Testis (tissue), 3 donors: ENCODE results near the gene CDH20. TPM values are rescaled to one million over a fixed set of nuclear protein-coding genes. Genes with fewer than 3 reads are reported as not detected.

Experiments
- DNase-seq: peaks from one replicate; pipeline ENCODE4 v3.0.0-alpha.2; 2019
- H3K27ac ChIP-seq, 2 donors: fragments of 200-600 bp; sonication (generic); one replicate each; pipeline ENCODE4 v1.5.1; 2019
- H3K27me3 ChIP-seq: fragments of 200-600 bp; sonication (generic); one replicate; pipeline ENCODE4 v1.5.1; 2019
- H3K36me3 ChIP-seq: fragments of 200-600 bp; sonication (generic); one replicate; pipeline ENCODE4 v1.5.1; 2017; ENCODE audit warnings: low read depth; ENCODE audit errors: missing control alignments
- H3K4me1 ChIP-seq: fragments of 200-600 bp; sonication (generic); one replicate; pipeline ENCODE4 v1.5.1; 2019
- H3K4me3 ChIP-seq, 2 donors: fragments of 200-600 bp; sonication (generic); one replicate each; pipeline ENCODE4 v1.5.1; 2017 to 2019
- H3K9me3 ChIP-seq: fragments of 200-600 bp; sonication (generic); one replicate; pipeline ENCODE4 v1.5.1; 2017
- POLR2A ChIP-seq: fragments of 450-650 bp; IDR thresholded peaks from one replicate; pipeline ENCODE4 v1.6.1; 2017; ENCODE audit warnings: antibody characterized with exemption, mild to moderate bottlenecking, moderate library complexity
- WGBS, 2 donors: methylation state at CpG; one replicate each; pipeline ENCODE4 v1.1.5; 2018; 5-methylcytosine and 5-hydroxymethylcytosine counted together
- intact Hi-C: fragments of 100-400 bp; cut with DNase I; formaldehyde crosslinking; loops from one replicate; pipeline ENCODE4 v1.15.1; 2023; ENCODE audit warnings: low total_unique reads
- polyA plus RNA-seq: library from polyadenylated mRNA; stranded (reverse); fragments of 350-450 nt; fragmentation: Illumina TruSeq; extraction: RNeasy Lipid Tissue Mini Kit (QIAGEN cat#74804); gene quantifications from one replicate; pipeline ENCODE4 v1.2.3, GENCODE V29; 2014; ENCODE audit warnings: low read depth, low replicate concordance; ENCODE audit not compliant: insufficient read depth
- small RNA-seq, 2 donors: library from RNA; depleted of rRNA; stranded (forward); fragments of <200 nt; gene quantifications; one replicate each; pipeline ENCODE3, GENCODE V24; 2016
- total RNA-seq, 2 donors: library from RNA; depleted of rRNA; stranded (reverse); fragments of >200 nt; gene quantifications; one replicate each; pipeline ENCODE4 v1.2.3, GENCODE V29; 2016
- TF ChIP-seq, protein P1 (sequence below), 3 experiments: fragments of 450-650 bp in 2 of 3; fragments of 200-600 bp in 1 of 3; sonication (generic) in 1 of 3; IDR thresholded peaks; one replicate each; pipeline ENCODE4 v1.5.1; 2016 to 2019; ENCODE audit warnings: antibody characterized with exemption in 3 of 3, mild to moderate bottlenecking in 2 of 3, moderate library complexity in 1 of 3

CDH20 gene
- total and polyA plus RNA-seq, 3 donors from 2014 or later = 0.16 to 0.88 (median 0.37) TPM

GRCh38 chr18:61596296-61596695, 263.1 kb downstream of the CDH20 start:
- DNase-seq = no peak
- WGBS, 2 donors = 51 to 57% methylated on average over 3 of the region's 3 CpGs
- H3K9me3 ChIP-seq = no peaks in the 10 kb centered on the region
- no peak overlapping the region for H3K4me3 ChIP-seq
- no peaks in the 10 kb centered on the region for H3K36me3 ChIP-seq
- H3K27ac ChIP-seq = no peak overlapping the region
- intact Hi-C loops = no loop called here
- H3K27me3 ChIP-seq = no peaks in the 10 kb centered on the region
- TF ChIP-seq, protein P1, sequence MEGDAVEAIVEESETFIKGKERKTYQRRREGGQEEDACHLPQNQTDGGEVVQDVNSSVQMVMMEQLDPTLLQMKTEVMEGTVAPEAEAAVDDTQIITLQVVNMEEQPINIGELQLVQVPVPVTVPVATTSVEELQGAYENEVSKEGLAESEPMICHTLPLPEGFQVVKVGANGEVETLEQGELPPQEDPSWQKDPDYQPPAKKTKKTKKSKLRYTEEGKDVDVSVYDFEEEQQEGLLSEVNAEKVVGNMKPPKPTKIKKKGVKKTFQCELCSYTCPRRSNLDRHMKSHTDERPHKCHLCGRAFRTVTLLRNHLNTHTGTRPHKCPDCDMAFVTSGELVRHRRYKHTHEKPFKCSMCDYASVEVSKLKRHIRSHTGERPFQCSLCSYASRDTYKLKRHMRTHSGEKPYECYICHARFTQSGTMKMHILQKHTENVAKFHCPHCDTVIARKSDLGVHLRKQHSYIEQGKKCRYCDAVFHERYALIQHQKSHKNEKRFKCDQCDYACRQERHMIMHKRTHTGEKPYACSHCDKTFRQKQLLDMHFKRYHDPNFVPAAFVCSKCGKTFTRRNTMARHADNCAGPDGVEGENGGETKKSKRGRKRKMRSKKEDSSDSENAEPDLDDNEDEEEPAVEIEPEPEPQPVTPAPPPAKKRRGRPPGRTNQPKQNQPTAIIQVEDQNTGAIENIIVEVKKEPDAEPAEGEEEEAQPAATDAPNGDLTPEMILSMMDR (IDR thresholded peaks at IDR 0.05) = no peak
- TF ChIP-seq POLR2A = no peak
- H3K4me1 ChIP-seq = no peaks in the 10 kb centered on the region

DNA sequence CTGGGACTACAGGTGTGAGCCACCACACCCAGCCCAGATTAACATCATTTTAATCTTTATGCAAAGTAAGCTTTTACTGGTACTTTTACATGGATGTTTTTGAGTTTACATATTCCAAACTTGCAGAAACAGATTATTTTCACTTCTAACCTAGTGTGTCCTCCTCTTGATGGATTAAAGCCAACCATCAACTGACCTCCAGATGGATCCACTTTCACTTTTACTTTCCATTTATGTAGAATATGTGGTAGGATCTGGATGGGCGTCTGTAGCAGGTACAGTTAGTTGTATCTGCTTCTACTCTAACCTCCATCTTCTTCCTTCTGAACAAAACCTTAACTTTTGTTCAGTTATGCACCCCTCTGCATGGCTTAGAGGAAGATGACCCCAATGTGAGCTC, 264.1 kb downstream of the CDH20 start:
- no peak overlapping the region for H3K4me3 ChIP-seq
- intact Hi-C loops = no loop called here
- no peak overlapping the region for H3K27ac ChIP-seq
- H3K4me1 ChIP-seq = no peaks in the 10 kb centered on the region
- no peak for DNase-seq
- no peaks in the 10 kb centered on the region for H3K9me3 ChIP-seq
- H3K36me3 ChIP-seq = no peaks in the 10 kb centered on the region
- TF ChIP-seq, protein P1 (IDR thresholded peaks at IDR 0.05) = no peak
- TF ChIP-seq POLR2A = no peak
- WGBS, 2 donors = 96 to 100% methylated on average over 1 of the region's 1 CpG
- H3K27me3 ChIP-seq = no peaks in the 10 kb centered on the region

DNA sequence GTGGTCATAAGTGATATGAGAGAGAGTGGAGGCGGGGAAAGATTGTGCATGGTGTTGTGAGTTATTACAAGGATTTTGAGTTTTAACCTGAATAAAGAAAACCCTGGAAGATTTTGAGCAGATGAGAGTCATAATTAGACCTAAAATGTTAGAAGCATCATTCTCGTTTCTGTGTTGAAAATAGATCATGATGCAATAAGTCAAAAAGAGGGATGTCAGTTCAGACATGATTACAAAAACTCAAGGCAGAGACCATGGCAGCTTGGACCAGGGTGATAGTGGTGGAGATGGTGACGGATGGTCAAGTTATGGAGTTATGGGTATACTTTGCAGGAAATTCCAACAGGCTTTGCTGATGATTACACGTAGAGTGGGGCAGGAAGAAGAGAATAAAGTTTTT, 267.2 kb downstream of the CDH20 start:
- peaks cover 7% of the 10 kb centered on the region for H3K4me1 ChIP-seq
- TF ChIP-seq POLR2A = no peak
- TF ChIP-seq, protein P1 (IDR thresholded peaks at IDR 0.05) = no peak
- no peak overlapping the region for H3K4me3 ChIP-seq
- no peak overlapping the region for H3K27ac ChIP-seq
- DNase-seq = no peak
- WGBS, 2 donors = 95% methylated on average over 4 of the region's 4 CpGs
- no peaks in the 10 kb centered on the region for H3K36me3 ChIP-seq
- no peaks in the 10 kb centered on the region for H3K9me3 ChIP-seq
- H3K27me3 ChIP-seq = no peaks in the 10 kb centered on the region
- intact Hi-C loops = no loop called here

DNA sequence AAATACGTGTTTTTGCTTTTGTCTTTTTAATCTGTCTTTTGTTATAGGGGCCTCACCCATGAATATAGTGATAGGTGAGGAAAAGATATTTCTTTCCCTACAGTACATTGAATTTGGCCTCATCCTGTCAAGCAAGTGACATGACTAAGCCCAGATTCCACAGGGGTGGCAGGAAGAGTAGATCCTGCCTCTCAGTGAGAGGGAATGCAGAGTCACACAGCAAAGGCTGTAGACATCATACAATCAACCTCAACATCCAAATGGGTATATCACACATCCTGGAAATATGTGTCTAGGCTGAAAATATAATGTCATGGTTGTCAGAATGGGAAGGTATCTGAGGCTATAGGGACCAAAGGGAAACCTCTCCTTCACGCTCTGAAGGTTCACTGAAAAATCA, 269.6 kb downstream of the CDH20 start:
- 90 to 98% methylated on average over 2 of the region's 2 CpGs for WGBS, 2 donors
- no peak overlapping the region for H3K4me3 ChIP-seq
- TF ChIP-seq, protein P1 (IDR thresholded peaks at IDR 0.05) = no peak
- TF ChIP-seq POLR2A = no peak
- intact Hi-C loops = no loop called here
- no peaks in the 10 kb centered on the region for H3K9me3 ChIP-seq
- H3K36me3 ChIP-seq = no peaks in the 10 kb centered on the region
- H3K4me1 ChIP-seq = peaks cover 7% of the 10 kb centered on the region
- H3K27me3 ChIP-seq = no peaks in the 10 kb centered on the region
- no peak for DNase-seq
- H3K27ac ChIP-seq = no peak overlapping the region

Small RNAs within 50 kb of the gene (small RNA-seq; reads per million reads assigned to genes)
- gene RNU6-116P = 0 reads per million in 2 donors
